Adrenal gland (tissue), 12 donors: ENCODE measurements around the gene TSKU. TPM values are rescaled to one million over a fixed set of nuclear protein-coding genes. Genes with fewer than 3 reads are reported as not detected.
A peak's percentile ranks its signal among the peaks of the same experiment; 100 is the strongest.

Experiments used
- DNase-seq, 7 donors: peaks; one replicate each; pipeline ENCODE4 v3.0.0-alpha.2; 2019 to 2020
- H3K27ac ChIP-seq, 5 donors: fragments of 200-600 bp; sonication (generic) in 4 of 5; 1 replicate in 3 of 5; 2 replicates in 2 of 5; pipeline versions ENCODE4 v1.5.1 to v1.8.0; 2016 to 2020; ENCODE audit warnings: mild to moderate bottlenecking in 1 of 5
- H3K27me3 ChIP-seq: fragments of 200-600 bp; 2 replicates; pipeline ENCODE4 v1.8.0; 2021
- H3K36me3 ChIP-seq, 2 donors: fragments of 200-600 bp; replicated peaks in 1 of 2; 1 replicate in 1 of 2; 2 replicates in 1 of 2; pipeline versions ENCODE4 v1.5.1 to v1.8.0; 2018 to 2022
- H3K4me1 ChIP-seq, 2 donors: fragments of 200-600 bp; replicated peaks in 1 of 2; 1 replicate in 1 of 2; 2 replicates in 1 of 2; pipeline versions ENCODE4 v1.5.1 to v1.8.0; 2018 to 2021
- H3K4me3 ChIP-seq, 4 donors: fragments of 200-600 bp; sonication (generic) in 3 of 4; one replicate each; pipeline ENCODE4 v1.5.1; 2016 to 2018
- H3K9me3 ChIP-seq, 3 donors: fragments of 200-600 bp; sonication (generic) in 1 of 3; replicated peaks in 1 of 3; 1 replicate in 2 of 3; 2 replicates in 1 of 3; pipeline versions ENCODE4 v1.5.1 to v1.8.0; 2016 to 2021
- CTCF ChIP-seq, 6 experiments: fragments of 450-650 bp in 4 of 6; fragments of 200-600 bp in 2 of 6; sonication (generic) in 1 of 6; IDR thresholded peaks; 1 replicate in 5 of 6; 2 replicates in 1 of 6; pipeline versions ENCODE4 v1.5.1 to v1.8.0; 2016 to 2021; ENCODE audit warnings: antibody characterized with exemption in 6 of 6, mild to moderate bottlenecking in 2 of 6, moderate library complexity in 1 of 6
- POLR2A ChIP-seq, 2 donors: fragments of 450-650 bp; IDR thresholded peaks; one replicate each; pipeline ENCODE4 v1.6.1; 2017; ENCODE audit warnings: antibody characterized with exemption in 2 of 2, mild to moderate bottlenecking in 2 of 2, moderate library complexity in 1 of 2
- WGBS, 4 donors: extraction: QIAGEN DNeasy Blood & Tissue Kit in 2 of 4; methylation state at CpG; one replicate each; pipeline versions ENCODE4 v1.1.5 to v1.1.7; 2013 to 2017; 5-methylcytosine and 5-hydroxymethylcytosine counted together
- intact Hi-C, 2 donors: fragments of 100-400 bp; cut with DNase I; formaldehyde crosslinking; loops; one replicate each; pipeline versions ENCODE4 v1.14.1 to v1.15.0; 2022 to 2023
- polyA plus RNA-seq, 3 donors: library from polyadenylated mRNA; stranded (reverse); fragments of 200-250 nt in 2 of 3; fragments of 350-450 nt in 1 of 3; fragmentation: Illumina TruSeq in 1 of 3; extraction: RNeasy Lipid Tissue Mini Kit (QIAGEN cat#74804) in 1 of 3; gene quantifications; one replicate each; pipeline ENCODE4 v1.2.3, GENCODE V29; 2013 to 2014
- total RNA-seq, 9 donors: library from RNA; depleted of rRNA in 4 of 9; stranded (reverse); fragments of >200 nt in 4 of 9; fragments of 120-200 nt in 1 of 9; fragmentation: NEBNext Ultra II Directional in 1 of 9; extraction: Animal tissue kit (Norgen Biotek cat#: 25700) in 1 of 9; gene quantifications; one replicate each; pipeline versions ENCODE4 v1.1.0 to v1.2.4, GENCODE V29; 2013 to 2023
- donor health status: healthy with polysubstance abuse.
- donor health status: Bipolar disorder and iron deficiency.
- donor health status: DM: yes; HTN: yes; CAD: no.
- donor health status: DM: no; HTN: no; CAD: no.
- donor health status: DM: no; HTN: no; CAD: no.
- donor health status: DM: yes; HTN: yes; CAD: no.

Gene TSKU
- total and polyA plus RNA-seq, 12 donors: 6.7 to 129 (median 12.7) TPM

- Histone ChIP-seq H3K9me3 (peaks cover 0 to 9% (median 0%) of the 10 kb centered on the region in 3 donors), H3K4me3 (no peak overlapping the region), H3K4me1 (peaks cover 13 to 18% of the 10 kb centered on the region in 2 donors), H3K27ac (peak overlapping the region in 2 of 5 donors; percentile 12 to 20), H3K27me3 (no peaks in the 10 kb centered on the region), H3K36me3 (no peaks in the 10 kb centered on the region)
- WGBS, 4 donors: 68 to 79% (median 76%) methylated on average over 8 of the region's 8 CpGs
- intact Hi-C loops: no loop called here
- TF ChIP-seq CTCF (IDR thresholded peaks at IDR 0.05) (no peak), POLR2A (IDR thresholded peaks at IDR 0.05) (no peak)
- DNase-seq: no peak
Observed at GRCh38 chr11:76781046-76781801, 1.9 kb upstream of the TSKU start.

- intact Hi-C loops: no loop called here
- peak overlapping the region in 3 of 5 donors; percentile 40 to 90 (median 85) for H3K27ac ChIP-seq
- peaks cover 13 to 18% of the 10 kb centered on the region in 2 donors for H3K4me1 ChIP-seq
- H3K27me3 ChIP-seq: no peaks in the 10 kb centered on the region
- TF ChIP-seq CTCF (IDR thresholded peaks at IDR 0.05): no peak
- TF ChIP-seq POLR2A (IDR thresholded peaks at IDR 0.05): no peak
- H3K9me3 ChIP-seq: peaks cover 0 to 5% (median 0%) of the 10 kb centered on the region in 3 donors
- H3K4me3 ChIP-seq: peak overlapping the region in 1 of 4 donors; percentile 66
- H3K36me3 ChIP-seq: no peaks in the 10 kb centered on the region
- WGBS, 4 donors: 76 to 89% (median 80%) methylated on average over 5 of the region's 5 CpGs
- no peak for DNase-seq
Observed at GRCh38 chr11:76781807-76782530, 1.2 kb upstream of the TSKU start.

GRCh38 chr11:76782531-76783293 is 444 bp upstream of the TSKU start:
- intact Hi-C loops: no loop called here
- peak; percentile 72 to 88 (median 86) for DNase-seq
- Histone ChIP-seq H3K27ac (peak overlapping the region in 4 of 5 donors; percentile 45 to 90 (median 81)), H3K4me1 (peaks cover 13 to 22% of the 10 kb centered on the region in 2 donors), H3K27me3 (no peaks in the 10 kb centered on the region), H3K9me3 (no peaks in the 10 kb centered on the region), H3K4me3 (peak overlapping the region in 2 of 4 donors; percentile 66 to 70), H3K36me3 (no peaks in the 10 kb centered on the region)
- no peak for TF ChIP-seq CTCF (IDR thresholded peaks at IDR 0.05)
- peak in 1 of 2 donors; percentile 12 for TF ChIP-seq POLR2A (IDR thresholded peaks at IDR 0.05)
- WGBS, 4 donors: 2 to 6% (median 3%) methylated on average over 15 to 38 of the region's 38 CpGs
